Mesenchymal stem cell (in vitro differentiated cells and primary cell): Measurements from ENCODE around the gene KRTAP12-3.

ENCODE experiments used
- DNase-seq: peaks from one replicate; pipeline ENCODE4 v3.0.0-alpha.2; 2013
- H2AFZ ChIP-seq: one replicate; pipeline ENCODE4 v1.6.1; 2013; ENCODE audit warnings: low read depth, mild to moderate bottlenecking, control low read depth, inconsistent platforms, low read length, moderate library complexity
- H2AK5ac ChIP-seq: 2 replicates; pipeline ENCODE4 v1.6.1; 2013; ENCODE audit warnings: low read length, moderate library complexity, mild to moderate bottlenecking, inconsistent platforms; ENCODE audit not compliant: severe bottlenecking
- H2BK120ac ChIP-seq: one replicate; pipeline ENCODE4 v1.6.1; 2013; ENCODE audit warnings: low read depth, mild to moderate bottlenecking, inconsistent platforms, low read length, moderate library complexity
- H2BK12ac ChIP-seq, 2 experiments: one replicate each; pipeline ENCODE4 v1.6.1; 2013; ENCODE audit warnings: inconsistent platforms in 2 of 2, low read length in 2 of 2, mild to moderate bottlenecking in 2 of 2, moderate library complexity in 2 of 2, control low read depth in 1 of 2
- H2BK15ac ChIP-seq: one replicate; pipeline ENCODE4 v1.6.1; 2013; ENCODE audit warnings: mild to moderate bottlenecking, low read depth, inconsistent platforms; ENCODE audit not compliant: poor library complexity, severe bottlenecking
- H2BK5ac ChIP-seq: 2 replicates; pipeline ENCODE4 v1.6.1; 2013; ENCODE audit warnings: low read depth, mild to moderate bottlenecking, low read length, control low read depth, inconsistent platforms; ENCODE audit not compliant: poor library complexity, severe bottlenecking
- H3K14ac ChIP-seq, 2 experiments: one replicate each; pipeline ENCODE4 v1.6.1; 2013; ENCODE audit warnings: inconsistent platforms in 2 of 2, low read length in 2 of 2, control low read depth in 1 of 2, mild to moderate bottlenecking in 1 of 2, moderate library complexity in 1 of 2
- H3K18ac ChIP-seq, 2 experiments: one replicate each; pipeline ENCODE4 v1.6.1; 2013; ENCODE audit warnings: inconsistent platforms in 2 of 2, low read length in 2 of 2, control low read depth in 1 of 2, low read depth in 1 of 2, mild to moderate bottlenecking in 1 of 2
- H3K23ac ChIP-seq, 2 experiments: one replicate each; pipeline ENCODE4 v1.6.1; 2013; ENCODE audit warnings: inconsistent platforms in 2 of 2, low read length in 2 of 2, mild to moderate bottlenecking in 2 of 2, moderate library complexity in 2 of 2, control low read depth in 1 of 2
- H3K27ac ChIP-seq: 2 replicates; pipeline ENCODE4 v1.5.1; 2013; ENCODE audit warnings: mild to moderate bottlenecking, moderate library complexity, low read length, control low read depth, inconsistent platforms; ENCODE audit not compliant: poor library complexity, severe bottlenecking
- H3K27me3 ChIP-seq, 2 experiments: 2 replicates each; pipeline versions ENCODE4 v1.6.1 to v1.7.0; 2013; ENCODE audit warnings: low read length in 2 of 2, mild to moderate bottlenecking in 2 of 2, moderate library complexity in 2 of 2, control low read depth in 1 of 2, inconsistent platforms in 1 of 2; ENCODE audit not compliant: control insufficient read depth in 1 of 2, insufficient read depth in 1 of 2
- H3K36me3 ChIP-seq, 2 experiments: 2 replicates each; pipeline versions ENCODE4 v1.6.1 to v1.7.0; 2013; ENCODE audit warnings: low read length in 2 of 2, control low read depth in 1 of 2, inconsistent platforms in 1 of 2, low read depth in 1 of 2, mild to moderate bottlenecking in 1 of 2; ENCODE audit not compliant: insufficient read depth in 2 of 2, control insufficient read depth in 1 of 2
- H3K4ac ChIP-seq, 2 experiments: one replicate each; pipeline ENCODE4 v1.6.1; 2013; ENCODE audit warnings: inconsistent platforms in 2 of 2, low read length in 2 of 2, mild to moderate bottlenecking in 2 of 2, moderate library complexity in 2 of 2, control low read depth in 1 of 2, low read depth in 1 of 2
- H3K4me1 ChIP-seq: 2 replicates; pipeline ENCODE4 v1.6.1; 2013; ENCODE audit warnings: low read depth, low read length, control low read depth; ENCODE audit not compliant: control insufficient read depth, insufficient read depth
- H3K4me2 ChIP-seq: 2 replicates; pipeline ENCODE4 v1.6.1; 2013; ENCODE audit warnings: low read length, mild to moderate bottlenecking, inconsistent platforms; ENCODE audit not compliant: poor library complexity, severe bottlenecking
- H3K4me3 ChIP-seq, 2 experiments: 2 replicates each; pipeline versions ENCODE4 v1.5.1 to v1.7.0; 2013; ENCODE audit warnings: low read length in 2 of 2, mild to moderate bottlenecking in 2 of 2, control low read depth in 1 of 2, low read depth in 1 of 2; ENCODE audit not compliant: insufficient read depth in 1 of 2
- H3K79me1 ChIP-seq: replicated peaks from 2 replicates; pipeline ENCODE4 v1.6.1; 2013; ENCODE audit warnings: mild to moderate bottlenecking, control low read depth, low read length, inconsistent platforms; ENCODE audit not compliant: poor library complexity, severe bottlenecking
- H3K9ac ChIP-seq: 2 replicates; pipeline ENCODE4 v1.7.0; 2013; ENCODE audit warnings: mild to moderate bottlenecking, low read length, moderate library complexity
- H3K9me3 ChIP-seq: 2 replicates; pipeline ENCODE4 v1.7.0; 2013; ENCODE audit warnings: mild to moderate bottlenecking, low read length; ENCODE audit not compliant: control insufficient read depth
- H4K8ac ChIP-seq: one replicate; pipeline ENCODE4 v1.6.1; 2013; ENCODE audit warnings: inconsistent platforms, mild to moderate bottlenecking, low read length, moderate library complexity
- H4K91ac ChIP-seq: one replicate; pipeline ENCODE4 v1.6.1; 2013; ENCODE audit warnings: mild to moderate bottlenecking, low read length, inconsistent platforms
- WGBS: methylation state at CpG from one replicate; pipeline ENCODE4 v1.1.7; 2013; ENCODE audit warnings: mixed read lengths; 5-methylcytosine and 5-hydroxymethylcytosine counted together

Gene KRTAP12-3

GRCh38 chr21:44612029-44612486 is 45.7 kb upstream of the KRTAP12-3 start, which contains the start of gene KRTAP10-8:
Gene KRTAP10-8, plus strand, starts transcription at chr21:44612079. Its CDS starts 22 bp downstream, at chr21:44612101.
- H3K27ac ChIP-seq: no peak within 1 kb of the TSS

GRCh38 chr21:44612669-44613229 is 45.0 kb upstream of the KRTAP12-3 start:
- H4K91ac ChIP-seq: no peak overlapping the region
- no peak overlapping the region for H3K14ac ChIP-seq
- H2BK5ac ChIP-seq: no peak overlapping the region
- no peak overlapping the region for H3K4me2 ChIP-seq
- no peak overlapping the region for H3K23ac ChIP-seq
- no peak overlapping the region for H2BK120ac ChIP-seq
- H3K27me3 ChIP-seq: no peaks in the 10 kb centered on the region
- H3K79me1 ChIP-seq: no peaks in the 10 kb centered on the region
- WGBS: 92% methylated on average over 13 of the region's 13 CpGs
- no peak overlapping the region for H3K27ac ChIP-seq
- H3K9me3 ChIP-seq: peaks cover 24% of the 10 kb centered on the region
- no peaks in the 10 kb centered on the region for H3K4me1 ChIP-seq
- H3K4me3 ChIP-seq: no peak overlapping the region
- no peaks in the 10 kb centered on the region for H3K36me3 ChIP-seq
- H2AFZ ChIP-seq: no peak overlapping the region
- no peak overlapping the region for H3K18ac ChIP-seq
- no peak overlapping the region for H2AK5ac ChIP-seq
- H3K4ac ChIP-seq: no peak overlapping the region
- H2BK15ac ChIP-seq: no peak overlapping the region
- H2BK12ac ChIP-seq: no peak overlapping the region
- no peak for DNase-seq
- no peak overlapping the region for H3K9ac ChIP-seq
- H4K8ac ChIP-seq: no peak overlapping the region

More at GRCh38 chr21:44612029-44612486, 45.7 kb upstream of the KRTAP12-3 start, which contains the start of gene KRTAP10-8:
- Histone ChIP-seq H2BK15ac (no peak within 1 kb of the TSS), H4K8ac (no peak within 1 kb of the TSS), H3K9ac (no peak within 1 kb of the TSS), H3K36me3 (no peaks in the 10 kb centered on the region), H4K91ac (peak within 1 kb of the TSS; percentile 20), H3K9me3 (peaks cover 25% of the 10 kb centered on the region), H3K79me1 (no peaks in the 10 kb centered on the region), H2AFZ (no peak within 1 kb of the TSS), H3K4me1 (no peaks in the 10 kb centered on the region), H3K23ac (no peak within 1 kb of the TSS), H2BK12ac (no peak within 1 kb of the TSS), H2AK5ac (no peak within 1 kb of the TSS), H3K14ac (no peak within 1 kb of the TSS), H3K18ac (no peak within 1 kb of the TSS), H3K4me2 (no peak within 1 kb of the TSS), H2BK5ac (no peak within 1 kb of the TSS), H3K4me3 (no peak within 1 kb of the TSS), H3K4ac (no peak within 1 kb of the TSS), H3K27me3 (no peaks in the 10 kb centered on the region), H2BK120ac (no peak within 1 kb of the TSS)
- WGBS: 86% methylated on average over 8 of the region's 8 CpGs
- no peak for DNase-seq

DNA sequence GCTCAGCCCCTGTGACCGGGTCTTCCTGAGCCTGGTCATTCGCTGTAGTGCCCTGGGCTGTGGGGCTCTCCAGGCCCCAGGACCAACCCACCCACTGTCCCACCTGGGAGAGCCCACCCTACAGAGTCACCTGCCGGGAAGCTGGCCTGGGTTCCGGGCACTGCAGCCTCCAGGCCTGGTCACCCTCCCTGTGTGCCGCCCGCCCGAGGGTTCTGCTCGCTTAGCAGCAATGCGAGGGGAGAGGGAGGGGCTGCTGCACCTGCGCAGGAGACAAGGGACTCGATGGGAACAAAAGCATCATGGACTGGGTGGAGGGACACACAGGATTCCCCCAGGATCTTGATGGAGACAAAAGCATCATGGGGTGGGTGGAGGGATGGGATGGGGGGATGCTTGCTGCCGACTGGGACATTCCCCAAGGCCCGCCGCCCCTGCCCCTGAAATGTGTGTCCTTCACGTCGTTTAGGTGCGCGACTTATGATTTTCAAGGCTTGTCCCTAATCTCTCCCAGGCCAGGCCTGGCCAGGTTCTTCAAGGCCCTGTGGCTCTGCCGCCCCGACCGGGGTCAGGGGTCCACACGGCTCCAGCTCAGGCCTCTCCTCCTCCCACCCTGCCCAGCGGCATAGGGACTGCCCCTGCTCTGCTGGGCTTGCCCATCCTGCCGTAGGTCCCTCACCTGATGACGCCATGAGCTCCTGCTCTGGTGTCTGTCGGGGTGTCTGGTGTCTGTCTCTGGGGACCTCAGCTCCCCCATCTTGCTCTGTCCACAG is 44.2 kb upstream of the KRTAP12-3 start:
- WGBS: 91% methylated on average over 25 of the region's 26 CpGs
- H3K36me3 ChIP-seq: no peaks in the 10 kb centered on the region

GRCh38 chr21:44614161-44614631 is 43.5 kb upstream of the KRTAP12-3 start:
- Histone ChIP-seq H3K4me2 (no peak overlapping the region), H3K9me3 (peaks cover 17% of the 10 kb centered on the region), H2BK120ac (no peak overlapping the region), H2AFZ (no peak overlapping the region), H4K8ac (no peak overlapping the region), H3K27ac (no peak overlapping the region), H3K27me3 (no peaks in the 10 kb centered on the region), H3K4me1 (no peaks in the 10 kb centered on the region), H3K79me1 (no peaks in the 10 kb centered on the region), H3K4ac (no peak overlapping the region), H2AK5ac (no peak overlapping the region), H3K18ac (no peak overlapping the region), H3K14ac (no peak overlapping the region), H3K36me3 (no peaks in the 10 kb centered on the region), H2BK12ac (no peak overlapping the region), H3K9ac (no peak overlapping the region), H2BK5ac (no peak overlapping the region), H4K91ac (no peak overlapping the region), H3K4me3 (no peak overlapping the region), H2BK15ac (no peak overlapping the region), H3K23ac (no peak overlapping the region)
- DNase-seq: no peak
- 81% methylated on average over 20 of the region's 20 CpGs for WGBS

More for the DNA sequence above, 44.2 kb upstream of the KRTAP12-3 start:
- H3K4me3 ChIP-seq: peak overlapping the region in 1 of 2 experiments; percentile 25
- H2AK5ac ChIP-seq: no peak overlapping the region
- H3K4me1 ChIP-seq: no peaks in the 10 kb centered on the region
- no peaks in the 10 kb centered on the region for H3K79me1 ChIP-seq
- H3K14ac ChIP-seq: no peak overlapping the region
- no peak overlapping the region for H2BK5ac ChIP-seq
- H3K27ac ChIP-seq: no peak overlapping the region
- no peak for DNase-seq
- H3K27me3 ChIP-seq: no peaks in the 10 kb centered on the region
- H3K9ac ChIP-seq: no peak overlapping the region
- no peak overlapping the region for H3K23ac ChIP-seq
- no peak overlapping the region for H4K8ac ChIP-seq
- H3K18ac ChIP-seq: no peak overlapping the region
- H3K4ac ChIP-seq: no peak overlapping the region
- no peak overlapping the region for H2AFZ ChIP-seq
- H4K91ac ChIP-seq: no peak overlapping the region
- H3K9me3 ChIP-seq: peaks cover 19% of the 10 kb centered on the region
- H2BK12ac ChIP-seq: no peak overlapping the region
- no peak overlapping the region for H2BK15ac ChIP-seq
- H3K4me2 ChIP-seq: no peak overlapping the region
- no peak overlapping the region for H2BK120ac ChIP-seq
